Aorta (tissue), 5 donors: ENCODE results near the gene KCNJ3. TPM values are rescaled to one million over a fixed set of nuclear protein-coding genes. Genes with fewer than 3 reads are reported as not detected.

Source experiments
- ATAC-seq: fragments of 200-7000 bp; cut with Tn5 transposase; one replicate; pipeline ENCODE4 v1.9.1; 2022; ENCODE audit warnings: moderate library complexity; ENCODE audit not compliant: low FRiP score
- DNase-seq, 2 donors: peaks; one replicate each; pipeline ENCODE4 v3.0.0-alpha.2; 2020
- H3K27ac ChIP-seq, 2 donors: one replicate each; pipeline ENCODE4 v1.5.1; 2013; ENCODE audit warnings: low read length in 2 of 2, mild to moderate bottlenecking in 2 of 2, moderate library complexity in 2 of 2, control low read depth in 1 of 2, inconsistent platforms in 1 of 2, low read depth in 1 of 2
- H3K27me3 ChIP-seq, 2 donors: one replicate each; pipeline ENCODE4 v1.6.1; 2013; ENCODE audit warnings: control low read depth in 1 of 2, low read length in 1 of 2, mild to moderate bottlenecking in 1 of 2, moderate library complexity in 1 of 2; ENCODE audit not compliant: insufficient read depth in 2 of 2, control insufficient read depth in 1 of 2
- H3K36me3 ChIP-seq, 2 donors: one replicate each; pipeline ENCODE4 v1.6.1; 2013; ENCODE audit warnings: control low read depth in 1 of 2, low read length in 1 of 2, mild to moderate bottlenecking in 1 of 2; ENCODE audit not compliant: insufficient read depth in 2 of 2, control insufficient read depth in 1 of 2
- H3K4me1 ChIP-seq, 2 donors: one replicate each; pipeline ENCODE4 v1.6.1; 2013; ENCODE audit warnings: low read length in 2 of 2, control low read depth in 1 of 2, mild to moderate bottlenecking in 1 of 2, moderate library complexity in 1 of 2; ENCODE audit not compliant: insufficient read depth in 2 of 2, control insufficient read depth in 1 of 2
- H3K4me3 ChIP-seq, 2 donors: one replicate each; pipeline ENCODE4 v1.5.1; 2013; ENCODE audit warnings: low read length in 2 of 2, control low read depth in 1 of 2, mild to moderate bottlenecking in 1 of 2
- H3K9me3 ChIP-seq: one replicate; pipeline ENCODE4 v1.6.1; 2013; ENCODE audit warnings: mild to moderate bottlenecking, low read length; ENCODE audit not compliant: control insufficient read depth
- WGBS, 2 donors: extraction: QIAGEN DNeasy Blood & Tissue Kit; methylation state at CpG; one replicate each; pipeline ENCODE4 v1.1.7; 2013; 5-methylcytosine and 5-hydroxymethylcytosine counted together
- intact Hi-C, 2 donors: fragments of 100-400 bp; cut with DNase I; formaldehyde crosslinking; loops; one replicate each; pipeline versions ENCODE4 v1.14.2 to v1.15.0; 2022
- polyA plus RNA-seq, 2 donors: library from polyadenylated mRNA; stranded (reverse); fragments of 200-250 nt; gene quantifications; one replicate each; pipeline ENCODE4 v1.2.3, GENCODE V29; 2013
- total RNA-seq, 2 donors: library from RNA; stranded (reverse); fragmentation: NEBNext Ultra II Directional; extraction: Animal tissue kit (Norgen Biotek cat#: 25700); gene quantifications; one replicate each; pipeline ENCODE4 v1.2.1, GENCODE V29; 2021
- donor health status: healthy with polysubstance abuse.
- donor health status: Bipolar disorder and iron deficiency.
- donor health status: DM: no; HTN: no; CAD: no.
- donor health status: DM: no; HTN: no; CAD: no.
- donor health status: DM: yes; HTN: yes; CAD: no.

KCNJ3 gene
- total and polyA plus RNA-seq, 4 donors = 0.69 to 5.1 (median 1.7) TPM

DNA sequence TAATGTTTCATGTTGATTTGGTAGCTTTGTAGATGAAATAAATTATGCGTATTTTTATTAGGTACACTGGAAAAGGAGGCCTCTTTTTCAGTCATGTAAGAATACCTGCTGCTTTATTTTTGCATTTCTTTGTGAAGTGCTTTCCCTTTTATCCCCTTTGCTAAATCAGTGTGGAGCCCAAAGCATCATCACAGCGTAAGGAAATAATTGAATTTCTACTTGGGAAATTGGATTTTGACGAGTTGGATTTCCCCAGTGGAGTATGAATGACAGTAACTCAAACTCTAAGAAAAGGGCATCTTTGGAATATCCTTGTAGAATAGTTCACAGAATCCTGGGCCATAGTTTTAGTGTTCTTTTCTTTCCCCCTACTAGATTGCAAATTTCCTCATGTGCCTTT lies 97.2 kb downstream of the KCNJ3 start:
- no peaks in the 10 kb centered on the region for H3K27me3 ChIP-seq
- no peaks in the 10 kb centered on the region for H3K9me3 ChIP-seq
- H3K4me3 ChIP-seq = no peak overlapping the region
- no peak for ATAC-seq
- intact Hi-C loops = no loop called here
- no peaks in the 10 kb centered on the region for H3K4me1 ChIP-seq
- no peaks in the 10 kb centered on the region for H3K36me3 ChIP-seq
- H3K27ac ChIP-seq = no peak overlapping the region
- DNase-seq = no peak
- 79 to 93% methylated on average over 3 of the region's 3 CpGs for WGBS, 2 donors

DNA sequence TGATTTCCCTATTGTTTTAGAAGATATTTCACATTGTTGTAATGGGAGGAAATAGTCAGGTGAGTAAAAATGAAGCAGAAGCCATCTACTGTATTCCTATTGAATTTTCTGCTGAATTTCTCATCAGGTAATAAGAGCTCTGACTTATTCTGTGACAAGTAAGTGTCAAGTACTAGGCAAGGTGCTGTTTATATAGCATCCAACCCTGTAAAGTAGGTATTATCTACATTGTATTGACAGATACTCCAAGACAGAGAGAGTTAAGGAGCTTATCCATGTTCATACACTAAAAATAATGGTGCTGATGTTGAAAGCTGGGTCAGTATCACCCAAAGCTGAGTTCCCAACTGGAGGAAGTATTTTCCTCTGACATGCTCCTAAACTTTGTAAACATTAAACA lies 106.0 kb downstream of the KCNJ3 start:
- no peak for DNase-seq
- intact Hi-C loops = no loop called here
- Histone ChIP-seq H3K4me1 (no peaks in the 10 kb centered on the region), H3K27me3 (no peaks in the 10 kb centered on the region), H3K36me3 (no peaks in the 10 kb centered on the region), H3K27ac (no peak overlapping the region), H3K9me3 (peaks cover 3% of the 10 kb centered on the region), H3K4me3 (no peak overlapping the region)
- ATAC-seq = no peak

DNA sequence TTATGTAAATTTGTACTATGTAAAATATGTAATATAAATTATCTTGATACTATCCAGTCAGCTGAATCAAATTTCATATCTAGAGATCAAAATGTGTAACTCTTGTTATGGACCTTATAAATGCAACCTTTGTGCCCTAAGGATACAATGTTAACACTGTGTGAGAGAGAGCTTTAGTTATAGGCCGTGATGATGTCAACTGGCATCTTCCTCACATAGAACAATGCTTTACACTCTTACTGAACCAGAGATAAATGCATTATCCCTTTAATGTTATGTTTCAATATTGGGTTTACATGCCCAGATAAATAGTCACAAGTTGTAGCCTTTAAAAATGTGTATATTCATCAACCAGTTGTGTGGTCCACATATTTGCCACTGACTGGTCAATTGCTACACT lies 115.1 kb downstream of the KCNJ3 start:
- WGBS, 2 donors = 89 to 94% methylated on average over 1 of the region's 1 CpG
- no peaks in the 10 kb centered on the region for H3K9me3 ChIP-seq
- DNase-seq (no peak), ATAC-seq (no peak)
- H3K27me3 ChIP-seq = no peaks in the 10 kb centered on the region
- H3K4me3 ChIP-seq = no peak overlapping the region
- intact Hi-C loops = no loop called here
- H3K4me1 ChIP-seq = no peaks in the 10 kb centered on the region
- no peaks in the 10 kb centered on the region for H3K36me3 ChIP-seq
- no peak overlapping the region for H3K27ac ChIP-seq

DNA sequence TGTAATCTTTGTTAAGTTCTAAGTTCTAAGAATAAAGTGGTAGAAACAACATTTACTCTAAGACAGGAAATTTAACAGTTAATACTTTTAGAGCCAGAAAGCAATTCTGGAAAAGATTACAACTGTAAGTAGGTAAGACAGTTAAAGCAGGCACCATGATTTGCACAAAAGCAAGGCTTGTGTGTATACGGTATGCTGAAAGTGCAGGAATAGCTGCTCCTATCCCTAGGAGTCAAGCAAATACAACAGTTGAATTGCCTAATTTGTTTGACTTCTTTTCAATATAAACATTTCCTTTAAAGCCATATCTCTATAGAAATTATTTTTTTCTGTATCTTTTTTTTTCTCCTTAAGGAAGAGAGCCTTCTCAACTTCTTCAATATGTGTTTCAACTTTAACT lies 116.4 kb downstream of the KCNJ3 start:
- no peak overlapping the region for H3K4me3 ChIP-seq
- no peaks in the 10 kb centered on the region for H3K4me1 ChIP-seq
- no peak for ATAC-seq
- 28 to 44% methylated on average over 1 of the region's 1 CpG for WGBS, 2 donors
- H3K27ac ChIP-seq = no peak overlapping the region
- intact Hi-C loops = no loop called here
- DNase-seq = no peak
- no peaks in the 10 kb centered on the region for H3K27me3 ChIP-seq
- H3K36me3 ChIP-seq = no peaks in the 10 kb centered on the region
- no peaks in the 10 kb centered on the region for H3K9me3 ChIP-seq

DNA sequence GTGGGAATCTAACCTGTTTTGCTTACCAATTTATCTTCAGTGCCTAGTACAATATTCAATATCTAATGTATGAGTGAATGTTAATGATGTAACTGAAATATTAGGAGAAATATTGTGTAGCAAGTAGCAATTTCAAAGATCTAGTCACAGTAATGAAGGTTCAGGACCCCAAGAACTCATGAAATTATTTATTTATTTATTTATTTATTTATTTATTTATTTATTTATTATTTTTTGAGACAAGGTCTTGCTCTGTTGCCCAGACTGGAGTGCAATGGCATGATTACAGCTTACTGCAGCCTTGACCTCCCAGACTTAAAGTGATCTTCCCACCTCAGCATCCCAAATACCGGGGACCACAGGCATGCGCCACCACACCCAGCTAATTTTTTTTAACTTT lies 126.9 kb downstream of the KCNJ3 start:
- no peaks in the 10 kb centered on the region for H3K27me3 ChIP-seq
- H3K36me3 ChIP-seq = no peaks in the 10 kb centered on the region
- no peak overlapping the region for H3K4me3 ChIP-seq
- 98 to 99% methylated on average over 2 of the region's 2 CpGs for WGBS, 2 donors
- H3K9me3 ChIP-seq = no peaks in the 10 kb centered on the region
- intact Hi-C loops = no loop called here
- H3K4me1 ChIP-seq = peaks cover 0 to under 1% of the 10 kb centered on the region in 2 donors
- no peak for DNase-seq
- no peak overlapping the region for H3K27ac ChIP-seq
- ATAC-seq = no peak

DNA sequence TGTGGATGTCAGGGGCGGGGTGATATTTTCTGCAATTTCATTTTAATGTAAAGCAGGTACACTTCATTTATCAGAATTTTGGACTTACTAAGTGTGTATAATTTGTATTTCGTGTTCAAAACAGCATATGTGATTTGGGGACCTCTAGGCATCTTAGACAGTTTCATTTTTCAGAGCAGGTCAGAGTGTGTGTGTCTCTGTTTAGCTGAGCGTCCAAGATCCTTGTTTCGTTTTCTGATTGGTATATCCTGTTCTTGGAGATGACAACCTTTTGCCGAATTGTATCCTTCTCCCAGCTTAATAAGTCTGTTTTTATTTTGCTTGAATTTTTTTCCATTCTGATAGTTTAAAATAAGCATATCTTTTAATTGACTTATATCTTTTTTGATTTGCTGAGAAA lies 128.3 kb downstream of the KCNJ3 start:
- DNase-seq (no peak), ATAC-seq (no peak)
- H3K27ac ChIP-seq = no peak overlapping the region
- WGBS, 2 donors = 84 to 87% methylated on average over 5 of the region's 5 CpGs
- H3K36me3 ChIP-seq = no peaks in the 10 kb centered on the region
- H3K9me3 ChIP-seq = no peaks in the 10 kb centered on the region
- peaks cover 0 to 2% of the 10 kb centered on the region in 2 donors for H3K4me1 ChIP-seq
- H3K4me3 ChIP-seq = no peak overlapping the region
- no peaks in the 10 kb centered on the region for H3K27me3 ChIP-seq
- intact Hi-C loops = no loop called here

DNA sequence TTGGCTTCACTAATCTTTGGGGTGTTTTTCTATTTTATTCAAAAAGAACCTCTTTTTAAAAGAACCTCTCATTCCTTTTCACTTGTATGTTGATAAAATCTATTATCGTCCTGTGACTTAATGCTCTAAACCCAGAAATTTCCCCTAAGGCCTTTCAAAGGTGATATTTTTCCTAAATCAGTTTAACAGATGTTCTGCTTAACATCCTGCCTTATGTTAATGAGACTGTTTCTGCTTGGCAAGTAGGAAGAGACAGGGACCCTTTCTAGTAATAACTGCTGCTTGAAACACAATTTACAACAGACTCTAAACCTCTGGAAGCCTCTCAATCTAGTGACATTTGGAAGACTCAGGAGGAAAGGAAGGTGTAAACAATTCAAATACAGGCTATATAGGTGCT lies 128.8 kb downstream of the KCNJ3 start:
- Histone ChIP-seq H3K27me3 (no peaks in the 10 kb centered on the region), H3K36me3 (no peaks in the 10 kb centered on the region), H3K4me1 (peaks cover 0 to 2% of the 10 kb centered on the region in 2 donors), H3K9me3 (no peaks in the 10 kb centered on the region), H3K4me3 (no peak overlapping the region), H3K27ac (no peak overlapping the region)
- intact Hi-C loops = no loop called here
- no peak for ATAC-seq
- 69 to 74% methylated on average over 1 of the region's 1 CpG for WGBS, 2 donors
- no peak for DNase-seq

DNA sequence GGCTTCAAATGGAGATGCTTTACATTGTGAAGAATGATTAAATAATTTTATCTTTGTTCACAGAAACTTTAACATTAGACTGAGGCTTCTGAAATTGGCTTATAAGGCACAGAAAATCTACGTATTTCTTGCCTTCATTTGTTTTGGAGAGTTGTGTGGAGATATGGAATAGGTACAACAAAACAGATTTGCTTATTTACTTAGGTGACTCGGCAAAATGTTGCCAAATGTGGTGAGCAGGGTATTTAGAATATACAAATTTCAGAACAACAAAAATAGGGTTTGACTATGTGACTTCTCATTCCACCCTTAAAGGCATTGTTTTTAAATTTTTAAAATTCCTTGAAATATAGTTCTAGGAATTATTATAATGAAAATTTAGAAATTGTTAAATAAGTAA lies 134.2 kb downstream of the KCNJ3 start:
- 75 to 78% methylated on average over 2 of the region's 2 CpGs for WGBS, 2 donors
- intact Hi-C loops = no loop called here
- DNase-seq = no peak

DNA sequence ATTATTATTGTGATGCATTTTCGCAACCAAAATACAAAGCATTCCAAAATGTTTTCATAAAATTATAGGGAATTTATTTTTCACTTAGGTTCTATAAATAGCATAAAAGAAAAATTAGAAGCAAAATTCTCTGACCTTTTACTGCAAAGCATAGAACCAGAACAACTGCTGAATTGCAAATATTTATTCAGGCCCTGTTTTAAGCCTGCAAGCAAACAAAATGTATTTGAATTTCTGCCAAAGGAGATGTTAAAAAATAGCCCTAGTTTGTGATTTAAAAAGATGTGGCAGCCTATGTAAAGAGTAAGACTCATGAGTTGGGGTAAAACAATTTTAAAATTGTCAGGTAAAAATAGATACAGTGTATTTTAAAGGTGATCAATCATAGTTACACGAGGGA lies 138.1 kb downstream of the KCNJ3 start:
- no peak overlapping the region for H3K27ac ChIP-seq
- ATAC-seq (no peak), DNase-seq (no peak)
- H3K27me3 ChIP-seq = no peaks in the 10 kb centered on the region
- 39 to 42% methylated on average over 2 of the region's 2 CpGs for WGBS, 2 donors
- H3K4me3 ChIP-seq = no peak overlapping the region
- intact Hi-C loops = no loop called here
- H3K36me3 ChIP-seq = no peaks in the 10 kb centered on the region
- no peaks in the 10 kb centered on the region for H3K4me1 ChIP-seq
- no peaks in the 10 kb centered on the region for H3K9me3 ChIP-seq

More for the DNA sequence above, 134.2 kb downstream of the KCNJ3 start:
- no peaks in the 10 kb centered on the region for H3K9me3 ChIP-seq
- peaks cover 0 to 2% of the 10 kb centered on the region in 2 donors for H3K4me1 ChIP-seq
- no peak overlapping the region for H3K4me3 ChIP-seq
- H3K36me3 ChIP-seq = no peaks in the 10 kb centered on the region
- ATAC-seq = no peak
- no peak overlapping the region for H3K27ac ChIP-seq
- H3K27me3 ChIP-seq = no peaks in the 10 kb centered on the region
